Coronary artery (tissue), 2 donors: Measurements from ENCODE around the gene MAP6D1.
"Not testable (repeated sequence)": the region's sequence is repeated elsewhere in the genome, so short reads cannot be mapped to it uniquely, and the experiment has no call there.

Source experiments
- DNase-seq: peaks from one replicate; pipeline ENCODE4 v3.0.0-alpha.2; 2017; ENCODE audit warnings: low spot score
- H3K27ac ChIP-seq, 2 donors: fragments of 200-600 bp; sonication (generic); one replicate each; pipeline ENCODE4 v1.5.1; 2016 to 2019
- H3K4me3 ChIP-seq: fragments of 200-600 bp; sonication (generic); 2 replicates; pipeline ENCODE4 v1.5.1; 2016; ENCODE audit warnings: mild to moderate bottlenecking, moderate library complexity
- TF ChIP-seq, protein P1 (sequence below): fragments of 200-600 bp; sonication (generic); IDR thresholded peaks from one replicate; pipeline ENCODE4 v1.5.1; 2019; ENCODE audit warnings: antibody characterized with exemption

MAP6D1 gene

DNA sequence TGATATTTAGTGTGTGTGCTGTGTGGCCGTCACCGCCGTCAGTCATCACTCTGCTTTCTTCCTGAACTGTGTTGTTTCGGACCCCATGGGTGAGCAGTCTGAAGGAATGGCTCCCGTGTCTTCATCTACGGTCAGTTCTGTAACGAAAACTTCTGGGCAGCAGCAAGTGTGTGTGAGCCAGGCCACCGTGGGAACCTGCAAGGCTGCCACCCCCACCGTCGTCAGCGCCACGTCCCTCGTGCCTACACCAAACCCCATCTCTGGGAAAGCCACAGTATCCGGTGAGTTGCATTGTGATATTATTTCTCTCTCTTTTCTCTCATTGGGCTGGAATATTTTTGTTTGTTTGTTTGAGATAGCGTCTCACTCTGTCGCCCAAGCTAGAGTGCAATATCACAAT is 34.7 kb downstream of the MAP6D1 start:
- Histone ChIP-seq H3K27ac (no peak overlapping the region), H3K4me3 (no peak overlapping the region)
- TF ChIP-seq, protein P1, sequence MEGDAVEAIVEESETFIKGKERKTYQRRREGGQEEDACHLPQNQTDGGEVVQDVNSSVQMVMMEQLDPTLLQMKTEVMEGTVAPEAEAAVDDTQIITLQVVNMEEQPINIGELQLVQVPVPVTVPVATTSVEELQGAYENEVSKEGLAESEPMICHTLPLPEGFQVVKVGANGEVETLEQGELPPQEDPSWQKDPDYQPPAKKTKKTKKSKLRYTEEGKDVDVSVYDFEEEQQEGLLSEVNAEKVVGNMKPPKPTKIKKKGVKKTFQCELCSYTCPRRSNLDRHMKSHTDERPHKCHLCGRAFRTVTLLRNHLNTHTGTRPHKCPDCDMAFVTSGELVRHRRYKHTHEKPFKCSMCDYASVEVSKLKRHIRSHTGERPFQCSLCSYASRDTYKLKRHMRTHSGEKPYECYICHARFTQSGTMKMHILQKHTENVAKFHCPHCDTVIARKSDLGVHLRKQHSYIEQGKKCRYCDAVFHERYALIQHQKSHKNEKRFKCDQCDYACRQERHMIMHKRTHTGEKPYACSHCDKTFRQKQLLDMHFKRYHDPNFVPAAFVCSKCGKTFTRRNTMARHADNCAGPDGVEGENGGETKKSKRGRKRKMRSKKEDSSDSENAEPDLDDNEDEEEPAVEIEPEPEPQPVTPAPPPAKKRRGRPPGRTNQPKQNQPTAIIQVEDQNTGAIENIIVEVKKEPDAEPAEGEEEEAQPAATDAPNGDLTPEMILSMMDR: no peak
- no peak for DNase-seq

DNA sequence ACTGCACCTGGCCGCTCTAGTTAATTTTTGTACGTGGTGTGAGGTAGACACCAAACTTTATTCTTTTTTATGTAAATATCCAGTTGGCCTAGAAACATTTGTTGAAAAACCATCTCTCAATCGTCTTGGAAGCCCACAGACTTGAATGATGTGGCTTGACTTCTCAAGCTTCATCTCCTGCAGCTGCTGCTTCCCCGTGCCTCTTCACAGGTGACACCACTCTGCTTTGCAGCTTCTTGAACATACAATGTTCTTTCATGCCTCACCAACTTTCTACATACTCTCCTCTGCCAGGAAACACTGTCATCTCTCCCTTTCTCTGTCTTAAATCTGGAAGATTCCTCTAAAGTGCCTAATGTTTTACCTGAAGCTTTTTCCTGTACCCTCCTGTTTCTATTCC is 35.6 kb downstream of the MAP6D1 start:
- DNase-seq: no peak
- H3K27ac ChIP-seq: no peak overlapping the region
- no peak overlapping the region for H3K4me3 ChIP-seq
- TF ChIP-seq, protein P1: no peak

DNA sequence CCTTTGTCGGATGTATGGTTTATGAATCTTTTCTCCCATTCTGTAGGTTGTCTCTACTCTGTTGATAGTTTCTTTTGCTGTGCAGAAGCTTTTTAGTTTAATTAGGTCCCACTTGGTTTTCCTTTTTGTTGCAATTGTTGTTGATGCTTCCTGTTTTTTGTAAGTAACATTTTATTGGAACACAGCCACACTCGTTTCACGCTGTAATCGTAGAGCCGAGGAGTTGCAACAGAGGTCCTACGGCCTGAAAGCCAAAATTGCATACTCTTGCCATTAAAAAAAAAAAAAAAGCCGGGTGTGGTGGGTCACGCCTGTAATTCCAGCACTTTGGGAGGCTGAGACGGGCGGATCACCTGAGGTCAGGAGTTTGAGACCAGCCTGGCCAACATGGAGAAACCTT is 40.9 kb downstream of the MAP6D1 start:
- not testable (repeated sequence) for DNase-seq, H3K4me3 ChIP-seq, H3K27ac ChIP-seq

- Histone ChIP-seq H3K4me3 (no peak overlapping the region), H3K27ac (no peak overlapping the region)
- no peak for DNase-seq
- TF ChIP-seq, protein P1: no peak
Observed at GRCh38 chr3:183782576-183783276, 42.7 kb downstream of the MAP6D1 start.

DNA sequence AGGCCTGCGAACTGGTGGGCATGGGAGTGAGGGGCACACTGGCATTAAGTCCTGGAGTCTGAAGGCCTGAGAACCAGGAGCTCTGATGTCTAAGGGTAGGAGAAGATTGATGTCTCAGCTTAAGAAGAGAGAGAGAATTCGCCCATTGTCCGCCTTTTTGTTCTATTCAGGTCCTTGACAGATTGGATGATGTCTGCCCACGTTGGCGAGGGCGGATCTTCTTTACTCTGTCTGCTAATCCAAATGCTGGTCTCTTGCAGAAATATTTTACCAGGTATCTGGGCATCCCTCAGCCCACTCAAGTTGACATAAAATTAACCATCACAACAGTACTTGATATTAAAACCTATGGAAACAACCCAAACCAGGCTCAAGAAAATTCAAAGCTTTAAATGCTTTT is 44.1 kb downstream of the MAP6D1 start:
- no peak for DNase-seq
- Histone ChIP-seq H3K4me3 (no peak overlapping the region), H3K27ac (no peak overlapping the region)
- TF ChIP-seq, protein P1: no peak

GRCh38 chr3:183779896-183780465 is 45.4 kb downstream of the MAP6D1 start:
- TF ChIP-seq, protein P1: no peak
- DNase-seq: no peak
- no peak overlapping the region for H3K4me3 ChIP-seq
- H3K27ac ChIP-seq: no peak overlapping the region

DNA sequence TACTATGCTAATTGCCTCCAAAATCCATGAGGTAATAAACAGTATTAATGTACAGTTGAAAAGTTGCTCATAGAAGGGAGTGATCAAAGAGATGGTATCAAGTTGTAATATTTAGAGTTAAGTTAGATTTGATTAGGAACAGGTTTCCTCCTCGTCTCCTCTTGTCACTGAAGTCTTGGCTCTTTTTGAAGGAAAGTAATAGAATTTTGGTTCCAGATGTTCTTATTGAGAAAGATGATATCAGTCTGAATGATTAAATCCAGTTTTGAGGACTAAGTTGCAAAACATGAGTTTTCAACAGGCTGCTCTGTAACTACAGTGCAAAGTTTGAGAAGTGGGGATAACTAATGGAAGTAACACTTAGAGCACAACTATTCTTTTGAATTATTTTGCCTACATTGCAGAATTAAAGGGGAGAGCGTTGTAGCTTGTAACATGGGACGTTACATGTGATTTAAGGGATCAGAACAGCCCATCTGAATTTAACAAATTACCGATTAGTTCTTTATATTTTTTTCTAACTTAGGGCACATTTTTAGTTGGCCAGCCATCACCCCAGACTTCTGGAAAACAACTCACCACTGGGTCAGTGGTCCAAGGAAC is 48.3 kb downstream of the MAP6D1 start:
- TF ChIP-seq, protein P1: no peak
- H3K27ac ChIP-seq: no peak overlapping the region
- H3K4me3 ChIP-seq: no peak overlapping the region
- no peak for DNase-seq

- not testable (repeated sequence) for H3K27ac ChIP-seq, DNase-seq, H3K4me3 ChIP-seq
Observed at GRCh38 chr3:183776451-183776850, 48.9 kb downstream of the MAP6D1 start.
